ENCODE measurements around the gene TMEM138. TPM values are rescaled to one million over a fixed set of nuclear protein-coding genes. Genes with fewer than 3 reads are reported as not detected.
A peak's percentile ranks its signal among the peaks of the same experiment; 100 is the strongest.

Gene TMEM138
- total and polyA plus RNA-seq, 7 donors, result 12.9 to 37.0 (median 25.2) TPM

GRCh38 chr11:61417670-61418069 is 55.5 kb downstream of the TMEM138 start:
- peaks cover 42 to 100% of the 10 kb centered on the region in 2 donors for H3K36me3 ChIP-seq (ENCODE audit: insufficient read depth in 1 of 2, low read depth in 1 of 2)
- intact Hi-C loops (cut with DNase I), result no loop called here
- H3K27me3 ChIP-seq (ENCODE audit: insufficient read depth in 3 of 3, low read length in 2 of 3), result no peaks in the 10 kb centered on the region
- TF ChIP-seq, protein P1, sequence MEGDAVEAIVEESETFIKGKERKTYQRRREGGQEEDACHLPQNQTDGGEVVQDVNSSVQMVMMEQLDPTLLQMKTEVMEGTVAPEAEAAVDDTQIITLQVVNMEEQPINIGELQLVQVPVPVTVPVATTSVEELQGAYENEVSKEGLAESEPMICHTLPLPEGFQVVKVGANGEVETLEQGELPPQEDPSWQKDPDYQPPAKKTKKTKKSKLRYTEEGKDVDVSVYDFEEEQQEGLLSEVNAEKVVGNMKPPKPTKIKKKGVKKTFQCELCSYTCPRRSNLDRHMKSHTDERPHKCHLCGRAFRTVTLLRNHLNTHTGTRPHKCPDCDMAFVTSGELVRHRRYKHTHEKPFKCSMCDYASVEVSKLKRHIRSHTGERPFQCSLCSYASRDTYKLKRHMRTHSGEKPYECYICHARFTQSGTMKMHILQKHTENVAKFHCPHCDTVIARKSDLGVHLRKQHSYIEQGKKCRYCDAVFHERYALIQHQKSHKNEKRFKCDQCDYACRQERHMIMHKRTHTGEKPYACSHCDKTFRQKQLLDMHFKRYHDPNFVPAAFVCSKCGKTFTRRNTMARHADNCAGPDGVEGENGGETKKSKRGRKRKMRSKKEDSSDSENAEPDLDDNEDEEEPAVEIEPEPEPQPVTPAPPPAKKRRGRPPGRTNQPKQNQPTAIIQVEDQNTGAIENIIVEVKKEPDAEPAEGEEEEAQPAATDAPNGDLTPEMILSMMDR (IDR thresholded peaks at IDR 0.05), result no peak
- H3K27ac ChIP-seq, result peak overlapping the region; percentile 50
- no peak overlapping the region for H3K4me3 ChIP-seq
- H3K9me3 ChIP-seq, result no peaks in the 10 kb centered on the region
- peaks cover 14% of the 10 kb centered on the region for H3K4me1 ChIP-seq
- peak in 2 of 4 donors; percentile 21 to 30 for ATAC-seq
- 49 to 55% (median 53%) methylated on average over 2 of the region's 2 CpGs for WGBS, 3 donors
- no peak for DNase-seq

GRCh38 chr11:61418136-61418535 is 56.0 kb downstream of the TMEM138 start:
- intact Hi-C loops (cut with DNase I), result no loop called here
- H3K9me3 ChIP-seq, result no peaks in the 10 kb centered on the region
- no peaks in the 10 kb centered on the region for H3K27me3 ChIP-seq (ENCODE audit: insufficient read depth in 3 of 3, low read length in 2 of 3)
- no peak overlapping the region for H3K4me3 ChIP-seq
- TF ChIP-seq, protein P1 (IDR thresholded peaks at IDR 0.05), result no peak
- peak overlapping the region; percentile 50 for H3K27ac ChIP-seq
- ATAC-seq (peak; percentile 46 to 59 (median 48)), DNase-seq (no peak)
- H3K36me3 ChIP-seq (ENCODE audit: insufficient read depth in 1 of 2, low read depth in 1 of 2), result peaks cover 42 to 100% of the 10 kb centered on the region in 2 donors
- peaks cover 14% of the 10 kb centered on the region for H3K4me1 ChIP-seq

Other genes with a start within 250 kb of the TMEM138 start
- gene VPS37C, start 200.9 kb upstream of the TMEM138 start, total RNA-seq, result 10 to 100 TPM; 16.9 to 27.3 (median 23.5) TPM
- gene VPS37C, start 200.9 kb upstream of the TMEM138 start, polyA plus RNA-seq, result 10 to 100 TPM; 18.9 to 39.8 (median 25.6) TPM
- gene PGA3, start 158.9 kb upstream of the TMEM138 start, total RNA-seq, result under 1 TPM in 1 of 4 donors, not detected in 3; 0.84 TPM
- gene PGA3, start 158.9 kb upstream of the TMEM138 start, polyA plus RNA-seq, result 1 to 10 TPM in 2 of 3 donors, under 1 TPM in 1; 0.29 to 1.1 (median 1.1) TPM
- 1 to 10 TPM in 1 of 4 donors, under 1 TPM in 1, not detected in 2; 0.57 to 1.4 TPM for gene PGA4, start 140.0 kb upstream of the TMEM138 start, total RNA-seq
- 1 to 10 TPM in 1 of 3 donors, under 1 TPM in 2; 0.08 to 1.1 (median 0.48) TPM for gene PGA4, start 140.0 kb upstream of the TMEM138 start, polyA plus RNA-seq
- under 1 TPM in 2 of 4 donors, not detected in 2; 0.19 to 0.42 TPM for gene PGA5, start 121.2 kb upstream of the TMEM138 start, total RNA-seq
- under 1 TPM in 2 of 3 donors, not detected in 1; 0.17 to 0.44 TPM for gene PGA5, start 121.2 kb upstream of the TMEM138 start, polyA plus RNA-seq
- gene VWCE, start 67.1 kb upstream of the TMEM138 start, total RNA-seq, result 1 to 10 TPM in 2 of 4 donors, under 1 TPM in 2; 0.84 to 1.4 (median 1.1) TPM
- under 1 TPM; 0.23 to 0.57 (median 0.43) TPM for gene VWCE, start 67.1 kb upstream of the TMEM138 start, polyA plus RNA-seq
- gene DDB1, start 29.3 kb upstream of the TMEM138 start, total RNA-seq, result 100 to 1,000 TPM; 156 to 187 (median 175) TPM
- 100 to 1,000 TPM; 111 to 161 (median 131) TPM for gene DDB1, start 29.3 kb upstream of the TMEM138 start, polyA plus RNA-seq
- 10 to 100 TPM; 10.9 to 30.4 (median 16.5) TPM for gene TKFC, start 29.1 kb upstream of the TMEM138 start, total RNA-seq
- 10 to 100 TPM in 1 of 3 donors, 1 to 10 TPM in 2; 7.2 to 17.6 (median 7.5) TPM for gene TKFC, start 29.1 kb upstream of the TMEM138 start, polyA plus RNA-seq
- 10 to 100 TPM; 10.3 to 20.6 (median 17.5) TPM for gene CYB561A3, start 492 bp upstream of the TMEM138 start, total RNA-seq
- gene CYB561A3, start 492 bp upstream of the TMEM138 start, polyA plus RNA-seq, result 10 to 100 TPM in 2 of 3 donors, 1 to 10 TPM in 1; 7.7 to 25.1 (median 12.1) TPM
- 1 to 10 TPM; 3.5 to 6.4 (median 4.8) TPM for gene TMEM216, start 30.2 kb downstream of the TMEM138 start, total RNA-seq
- 10 to 100 TPM in 2 of 3 donors, 1 to 10 TPM in 1; 5.6 to 18.0 (median 10.8) TPM for gene TMEM216, start 30.2 kb downstream of the TMEM138 start, polyA plus RNA-seq
- 10 to 100 TPM; 51.1 to 66.2 (median 55.4) TPM for gene CPSF7, start 67.6 kb downstream of the TMEM138 start, total RNA-seq
- 10 to 100 TPM; 28.2 to 48.2 (median 39.9) TPM for gene CPSF7, start 67.6 kb downstream of the TMEM138 start, polyA plus RNA-seq
- 10 to 100 TPM; 29.4 to 45.2 (median 33.7) TPM for gene SDHAF2, start 67.8 kb downstream of the TMEM138 start, total RNA-seq
- 100 to 1,000 TPM in 1 of 3 donors, 10 to 100 TPM in 2; 52.7 to 103 (median 84.4) TPM for gene SDHAF2, start 67.8 kb downstream of the TMEM138 start, polyA plus RNA-seq
- under 1 TPM in 3 of 4 donors, not detected in 1; 0.27 to 0.69 (median 0.64) TPM for gene LRRC10B, start 146.4 kb downstream of the TMEM138 start, total RNA-seq
- gene LRRC10B, start 146.4 kb downstream of the TMEM138 start, polyA plus RNA-seq, result 1 to 10 TPM in 1 of 3 donors, under 1 TPM in 2; 0.24 to 2.1 (median 0.40) TPM
- 1 to 10 TPM; 1.9 to 2.8 (median 2.1) TPM for gene SYT7, start 218.7 kb downstream of the TMEM138 start, total RNA-seq
- gene SYT7, start 218.7 kb downstream of the TMEM138 start, polyA plus RNA-seq, result 1 to 10 TPM in 2 of 3 donors, under 1 TPM in 1; 0.96 to 3.5 (median 1.4) TPM